K562 (cell line): ENCODE data around the gene COL15A1. TPM values are rescaled to one million over a fixed set of nuclear protein-coding genes. Genes with fewer than 3 reads are reported as not detected.
A peak's percentile ranks its signal among the peaks of the same experiment; 100 is the strongest.

Experiments used
- CBFB ChIP-seq: sonication (generic); formaldehyde crosslinking; IDR thresholded peaks from 2 replicates; pipeline ENCODE4 v1.4.0; 2020; ENCODE audit warnings: mild to moderate bottlenecking, missing genetic modification reagents
- CREB5 ChIP-seq: fragments of 250-450 bp; sonication (Bioruptor Pico); IDR thresholded peaks from 2 replicates; pipeline ENCODE4 v1.5.0; 2020; ENCODE audit warnings: mild to moderate bottlenecking
- DPF2 ChIP-seq: fragments of 450-650 bp; IDR thresholded peaks from 2 replicates; pipeline ENCODE4 v1.6.1; 2016
- E2F4 ChIP-seq: sonication (generic); formaldehyde crosslinking; IDR thresholded peaks from 2 replicates; pipeline ENCODE4 v1.8.0; 2022; ENCODE audit warnings: mild to moderate bottlenecking, low read depth, missing genetic modification reagents
- ESRRA ChIP-seq: fragments of 450-650 bp; IDR thresholded peaks from 2 replicates; pipeline ENCODE4 v1.6.1; 2014; ENCODE audit warnings: low read depth, mild to moderate bottlenecking, moderate library complexity, borderline replicate concordance
- EZH2 ChIP-seq: IDR thresholded peaks from 2 replicates; pipeline ENCODE4 v1.6.1; 2012; ENCODE audit warnings: low read depth, mild to moderate bottlenecking, inconsistent platforms, low read length, borderline replicate concordance
- SMARCB1 ChIP-seq: IDR thresholded peaks from 2 replicates; pipeline ENCODE4 v1.6.1; 2011; ENCODE audit warnings: improper control_type of control experiment, low read depth; ENCODE audit not compliant: insufficient read length
- TARDBP ChIP-seq: fragments of 450-650 bp; IDR thresholded peaks from 2 replicates; pipeline ENCODE4 v1.6.1; 2016
- ZBTB11 ChIP-seq, 3 experiments: fragments of 200-800 bp in 1 of 3; fragments of 250-450 bp in 1 of 3; fragments of 450-650 bp in 1 of 3; sonication (Bioruptor Pico) in 1 of 3; sonication (Bioruptor generic) in 1 of 3; formaldehyde crosslinking in 1 of 3; IDR thresholded peaks; 2 replicates each; pipeline versions ENCODE4 v1.6.1 to v1.8.0; 2016 to 2022; ENCODE audit warnings: mild to moderate bottlenecking in 2 of 3, missing genetic modification characterization in 2 of 3, missing compliant biosample characterization in 1 of 3, moderate library complexity in 1 of 3
- ZBTB9 ChIP-seq: fragments of 450-650 bp; formaldehyde crosslinking; IDR thresholded peaks from 2 replicates; pipeline ENCODE4 v1.4.0; 2020; ENCODE audit warnings: mild to moderate bottlenecking, moderate library complexity
- ZNF263 ChIP-seq: sonication (generic); formaldehyde crosslinking; IDR thresholded peaks from 2 replicates; pipeline ENCODE4 v1.8.0; 2022; ENCODE audit warnings: mild to moderate bottlenecking, missing genetic modification reagents, borderline replicate concordance
- ZNF408 ChIP-seq: fragments of 250-450 bp; sonication (Bioruptor Pico); IDR thresholded peaks from 2 replicates; pipeline ENCODE4 v1.4.0; 2020; ENCODE audit warnings: low read depth, mild to moderate bottlenecking, moderate library complexity
- ZNF655 ChIP-seq: fragments of 250-450 bp; sonication (Bioruptor Pico); IDR thresholded peaks from 2 replicates; pipeline ENCODE4 v1.5.0; 2021
- polyA plus RNA-seq, 8 experiments: library from polyadenylated mRNA; depleted of rRNA in 4 of 8; stranded (reverse) in 5 of 8; unstranded in 3 of 8; fragments of >200 nt; fragmentation: Nextera tagmentation in 2 of 8; fragmentation: Illumina TruSeq in 1 of 8; extraction: Ambion mirVana in 2 of 8; extraction: Trizol in 1 of 8; gene quantifications; 2 replicates each; pipeline versions ENCODE4 v1.2.1 to v1.2.3, GENCODE V29; 2011 to 2014; ENCODE audit warnings: inconsistent platforms in 1 of 8, missing spikeins in 1 of 8
- total RNA-seq, 7 experiments: library from RNA; depleted of rRNA in 6 of 7; stranded (reverse); fragments of >200 nt in 6 of 7; fragmentation: Illumina TruSeq in 2 of 7; extraction: Trizol in 2 of 7; gene quantifications; 2 replicates each; pipeline versions ENCODE4 v1.2.1 to v1.2.3, GENCODE V29; 2011 to 2021; ENCODE audit warnings: low replicate concordance in 1 of 7

Gene COL15A1
- total and polyA plus RNA-seq, 9 of the 15 experiments (the other 6 are each of a cell fraction or from before 2014, with no cell fraction given) = 0.46 to 5.1 (median 2.6) TPM

GRCh38 chr9:99071313-99072039 lies 127.8 kb downstream of the COL15A1 start (continued):
- no peak for TF ChIP-seq ZNF655 (CRISPR knock-in tag)
- peak in 1 of 3 experiments; percentile 63; a peak in 1 of 6 replicates for TF ChIP-seq ZBTB11 (CRISPR knock-in tag; IDR thresholded peaks at IDR 0.05)
- TF ChIP-seq ZNF408 (CRISPR knock-in tag) = no peak
- TF ChIP-seq SMARCB1 = no peak
- TF ChIP-seq ZNF263 = no peak
- no peak for TF ChIP-seq E2F4 (CRISPR knock-in tag)
- TF ChIP-seq EZH2 = no peak
- TF ChIP-seq CREB5 (CRISPR knock-in tag) = no peak
- TF ChIP-seq ZBTB9 (CRISPR knock-in tag) = peak; percentile 17; the same call in 1 of the 2 replicates
- no peak for TF ChIP-seq CBFB (CRISPR knock-in tag)
- no peak for TF ChIP-seq TARDBP
- 0 out of 2 replicates have a peak, but pooled peaks have one; percentile 10 for TF ChIP-seq DPF2
- TF ChIP-seq ESRRA = no peak
